GM20000 (cell line): Measurements from ENCODE around the gene MAPK7.

Source experiments
- DNase-seq: peaks from one replicate; pipeline ENCODE4 v3.0.0; 2012; ENCODE audit warnings: low spot score
- TF ChIP-seq, protein P1 (sequence below): IDR thresholded peaks from 2 replicates; pipeline ENCODE4 v1.5.1; 2012; ENCODE audit warnings: mild to moderate bottlenecking, control low read depth; ENCODE audit errors: extremely low read depth, missing control alignments

MAPK7 gene

GRCh38 chr17:19332371-19333131 lies 45.7 kb upstream of the MAPK7 start:
- peak; percentile 24 for DNase-seq
- TF ChIP-seq, protein P1, sequence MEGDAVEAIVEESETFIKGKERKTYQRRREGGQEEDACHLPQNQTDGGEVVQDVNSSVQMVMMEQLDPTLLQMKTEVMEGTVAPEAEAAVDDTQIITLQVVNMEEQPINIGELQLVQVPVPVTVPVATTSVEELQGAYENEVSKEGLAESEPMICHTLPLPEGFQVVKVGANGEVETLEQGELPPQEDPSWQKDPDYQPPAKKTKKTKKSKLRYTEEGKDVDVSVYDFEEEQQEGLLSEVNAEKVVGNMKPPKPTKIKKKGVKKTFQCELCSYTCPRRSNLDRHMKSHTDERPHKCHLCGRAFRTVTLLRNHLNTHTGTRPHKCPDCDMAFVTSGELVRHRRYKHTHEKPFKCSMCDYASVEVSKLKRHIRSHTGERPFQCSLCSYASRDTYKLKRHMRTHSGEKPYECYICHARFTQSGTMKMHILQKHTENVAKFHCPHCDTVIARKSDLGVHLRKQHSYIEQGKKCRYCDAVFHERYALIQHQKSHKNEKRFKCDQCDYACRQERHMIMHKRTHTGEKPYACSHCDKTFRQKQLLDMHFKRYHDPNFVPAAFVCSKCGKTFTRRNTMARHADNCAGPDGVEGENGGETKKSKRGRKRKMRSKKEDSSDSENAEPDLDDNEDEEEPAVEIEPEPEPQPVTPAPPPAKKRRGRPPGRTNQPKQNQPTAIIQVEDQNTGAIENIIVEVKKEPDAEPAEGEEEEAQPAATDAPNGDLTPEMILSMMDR = no peak

- TF ChIP-seq, protein P1 = no peak
- no peak for DNase-seq
Observed at GRCh38 chr17:19333132-19333440, 45.2 kb upstream of the MAPK7 start.

DNA sequence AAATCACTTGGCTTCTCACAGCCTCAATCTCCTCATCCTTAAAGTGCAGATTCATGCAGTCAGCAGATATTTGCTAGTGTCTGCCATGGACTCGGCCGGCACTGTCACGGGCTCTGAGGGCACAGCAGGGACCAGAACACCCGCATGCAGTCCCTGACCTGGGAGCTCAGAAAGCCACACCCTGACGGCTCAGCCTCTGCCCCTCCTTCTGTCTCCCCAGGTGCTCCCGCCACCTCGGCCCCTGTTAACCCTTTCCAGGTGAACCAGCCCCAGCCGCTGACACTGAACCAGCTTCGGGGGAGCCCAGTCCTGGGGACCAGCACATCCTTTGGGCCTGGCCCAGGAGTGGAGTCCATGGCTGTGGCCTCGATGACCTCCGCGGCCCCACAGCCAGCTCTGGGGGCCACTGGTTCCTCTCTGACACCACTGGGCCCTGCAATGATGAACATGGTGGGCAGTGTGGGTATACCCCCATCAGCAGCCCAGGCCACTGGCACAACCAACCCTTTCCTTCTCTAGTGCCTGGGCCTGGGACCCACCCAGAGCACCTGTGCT lies 44.5 kb upstream of the MAPK7 start:
- TF ChIP-seq, protein P1 = no peak
- DNase-seq = no peak

- no peak for DNase-seq
- TF ChIP-seq, protein P1 = no peak
Observed at GRCh38 chr17:19334331-19334730, 44.0 kb upstream of the MAPK7 start.

- TF ChIP-seq, protein P1 = no peak
- no peak for DNase-seq
Observed at GRCh38 chr17:19335951-19336631, 42.2 kb upstream of the MAPK7 start.

DNA sequence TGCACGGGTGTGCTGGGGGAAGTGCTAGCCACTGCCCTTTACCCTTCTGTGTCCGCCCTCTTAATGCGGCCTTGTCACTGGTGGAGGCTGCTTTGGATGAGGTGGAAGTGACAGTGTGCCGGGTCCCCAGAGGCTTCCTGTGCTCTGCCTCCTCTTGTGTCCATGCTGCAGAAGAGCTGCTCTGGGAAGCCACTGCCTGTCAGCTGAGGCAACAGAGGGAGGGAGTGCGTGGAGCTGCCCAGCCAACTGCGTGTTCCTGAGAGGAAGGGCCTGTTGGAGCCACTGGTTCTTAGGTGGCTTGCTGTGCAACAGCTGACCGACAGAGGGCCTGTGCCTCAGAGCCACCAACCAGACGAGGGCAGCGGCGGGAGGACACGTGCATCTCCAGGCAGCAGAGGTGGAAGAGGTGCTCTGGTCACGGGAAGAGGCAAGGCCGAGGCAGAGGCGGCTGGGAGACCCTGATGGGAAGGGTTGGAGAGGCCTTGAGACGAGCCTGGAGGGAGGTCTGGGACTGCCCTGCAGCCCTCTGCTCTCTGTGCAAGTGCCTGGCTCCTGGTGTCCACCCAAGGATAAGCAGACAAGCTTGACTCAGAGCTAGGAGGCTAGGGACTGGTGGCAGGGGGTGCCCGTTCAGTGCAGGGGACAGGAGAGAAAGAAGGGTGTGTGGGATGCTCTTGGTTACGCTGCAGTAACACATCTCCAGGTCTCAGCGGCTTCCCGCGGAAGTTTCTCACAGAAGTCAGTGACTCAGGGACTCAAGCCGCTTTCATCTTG lies 41.2 kb upstream of the MAPK7 start:
- DNase-seq = no peak
- TF ChIP-seq, protein P1 = no peak

DNA sequence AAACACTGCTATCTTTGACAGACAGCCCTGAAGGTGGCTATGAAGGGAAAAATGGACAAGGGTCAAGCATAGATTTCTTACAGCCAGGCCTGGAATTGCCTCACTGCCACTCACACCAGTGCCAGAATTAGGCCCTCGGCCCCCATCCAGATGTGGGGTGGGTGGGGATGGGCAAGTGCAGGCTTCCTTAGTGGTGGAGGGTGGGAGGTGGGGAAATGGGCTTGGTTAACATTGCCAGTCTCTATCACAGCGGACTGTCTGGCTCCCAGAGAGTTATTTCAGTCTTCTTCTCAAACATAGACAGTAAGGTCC lies 40.6 kb upstream of the MAPK7 start:
- DNase-seq = no peak
- TF ChIP-seq, protein P1 = no peak
